ENCODE data around the gene KIAA1586. TPM values are rescaled to one million over a fixed set of nuclear protein-coding genes. Genes with fewer than 3 reads are reported as not detected.

The KIAA1586 gene
- total and polyA plus RNA-seq, 9 of the 15 experiments (the other 6 are each of a cell fraction or from before 2014, with no cell fraction given), result 23.4 to 43.6 (median 29.5) TPM

DNA sequence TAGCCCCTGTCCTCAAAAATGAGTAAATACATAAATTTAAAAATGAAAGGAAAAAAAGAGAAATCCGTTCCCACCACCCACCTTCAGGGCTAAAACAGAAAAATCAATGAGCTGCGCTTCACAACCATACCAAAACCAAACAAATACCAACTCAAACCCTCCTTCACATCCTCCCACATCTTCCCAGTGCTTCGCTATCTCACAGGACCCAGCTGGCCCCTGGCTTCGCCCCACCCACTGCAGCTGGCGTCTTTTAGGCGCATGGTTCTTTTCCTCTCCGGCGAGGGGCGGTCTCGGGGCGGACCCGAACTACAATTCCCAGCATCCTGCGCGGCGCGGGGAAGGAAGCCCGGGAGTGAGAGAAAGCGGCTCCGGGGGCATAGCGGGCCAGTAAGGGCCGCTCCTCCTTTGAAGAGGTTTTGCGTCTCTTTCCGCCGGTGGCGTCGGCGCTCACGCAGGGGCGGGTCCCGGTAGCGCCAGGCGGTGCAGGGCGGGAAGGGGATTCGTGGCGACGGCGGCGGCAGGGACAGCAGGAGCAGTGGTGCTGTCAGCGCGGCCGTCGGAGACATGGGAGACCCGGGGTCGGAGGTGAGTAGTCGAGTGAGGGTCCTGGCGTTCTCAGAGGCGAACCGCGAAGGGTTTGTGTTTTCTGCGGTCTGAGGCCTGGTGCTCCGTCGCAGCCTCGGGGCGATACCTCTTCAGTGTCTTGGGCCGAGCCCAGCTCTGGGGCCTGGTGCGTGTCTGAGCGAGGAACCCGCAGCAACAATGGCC lies 43.4 kb downstream of the KIAA1586 start, which contains the start of gene ZNF451 (continued):
- TF ChIP-seq, protein P1, sequence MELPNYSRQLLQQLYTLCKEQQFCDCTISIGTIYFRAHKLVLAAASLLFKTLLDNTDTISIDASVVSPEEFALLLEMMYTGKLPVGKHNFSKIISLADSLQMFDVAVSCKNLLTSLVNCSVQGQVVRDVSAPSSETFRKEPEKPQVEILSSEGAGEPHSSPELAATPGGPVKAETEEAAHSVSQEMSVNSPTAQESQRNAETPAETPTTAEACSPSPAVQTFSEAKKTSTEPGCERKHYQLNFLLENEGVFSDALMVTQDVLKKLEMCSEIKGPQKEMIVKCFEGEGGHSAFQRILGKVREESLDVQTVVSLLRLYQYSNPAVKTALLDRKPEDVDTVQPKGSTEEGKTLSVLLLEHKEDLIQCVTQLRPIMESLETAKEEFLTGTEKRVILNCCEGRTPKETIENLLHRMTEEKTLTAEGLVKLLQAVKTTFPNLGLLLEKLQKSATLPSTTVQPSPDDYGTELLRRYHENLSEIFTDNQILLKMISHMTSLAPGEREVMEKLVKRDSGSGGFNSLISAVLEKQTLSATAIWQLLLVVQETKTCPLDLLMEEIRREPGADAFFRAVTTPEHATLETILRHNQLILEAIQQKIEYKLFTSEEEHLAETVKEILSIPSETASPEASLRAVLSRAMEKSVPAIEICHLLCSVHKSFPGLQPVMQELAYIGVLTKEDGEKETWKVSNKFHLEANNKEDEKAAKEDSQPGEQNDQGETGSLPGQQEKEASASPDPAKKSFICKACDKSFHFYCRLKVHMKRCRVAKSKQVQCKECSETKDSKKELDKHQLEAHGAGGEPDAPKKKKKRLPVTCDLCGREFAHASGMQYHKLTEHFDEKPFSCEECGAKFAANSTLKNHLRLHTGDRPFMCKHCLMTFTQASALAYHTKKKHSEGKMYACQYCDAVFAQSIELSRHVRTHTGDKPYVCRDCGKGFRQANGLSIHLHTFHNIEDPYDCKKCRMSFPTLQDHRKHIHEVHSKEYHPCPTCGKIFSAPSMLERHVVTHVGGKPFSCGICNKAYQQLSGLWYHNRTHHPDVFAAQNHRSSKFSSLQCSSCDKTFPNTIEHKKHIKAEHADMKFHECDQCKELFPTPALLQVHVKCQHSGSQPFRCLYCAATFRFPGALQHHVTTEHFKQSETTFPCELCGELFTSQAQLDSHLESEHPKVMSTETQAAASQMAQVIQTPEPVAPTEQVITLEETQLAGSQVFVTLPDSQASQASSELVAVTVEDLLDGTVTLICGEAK (IDR thresholded peaks at IDR 0.05), result peak; percentile 93
- TF ChIP-seq, protein P1 (CRISPR knock-in tag; IDR thresholded peaks at IDR 0.05), result no peak
- peak; percentile 79 for TF ChIP-seq POLR2B (IDR thresholded peaks at IDR 0.05; ENCODE audit: low read depth, partially characterized antibody)
- TF ChIP-seq TAF15 (IDR thresholded peaks at IDR 0.05; ENCODE audit: low read depth, low read length), result no peak
- no peak for TF ChIP-seq ZSCAN32 (CRISPR knock-in tag; IDR thresholded peaks at IDR 0.05)
- TF ChIP-seq GTF3C2 (IDR thresholded peaks at IDR 0.05; ENCODE audit: borderline replicate concordance, extremely low read depth, insufficient read length), result no peak
- TF ChIP-seq POLR3A (IDR thresholded peaks at IDR 0.05; ENCODE audit: borderline replicate concordance, extremely low read depth, insufficient read depth, insufficient read length), result no peak
- no peak for TF ChIP-seq EZH2 (IDR thresholded peaks at IDR 0.05; ENCODE audit: borderline replicate concordance, low read depth, low read length)
- TF ChIP-seq, protein P2, sequence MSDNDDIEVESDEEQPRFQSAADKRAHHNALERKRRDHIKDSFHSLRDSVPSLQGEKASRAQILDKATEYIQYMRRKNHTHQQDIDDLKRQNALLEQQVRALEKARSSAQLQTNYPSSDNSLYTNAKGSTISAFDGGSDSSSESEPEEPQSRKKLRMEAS (CRISPR knock-in tag; IDR thresholded peaks at IDR 0.05), result peak; percentile 88
- TF ChIP-seq NR2C2 (CRISPR knock-in tag; IDR thresholded peaks at IDR 0.05), result peak; percentile 89
- TF ChIP-seq NR2C2 (tag; IDR thresholded peaks at IDR 0.05), result peak; percentile 98
- TF ChIP-seq, protein P3, sequence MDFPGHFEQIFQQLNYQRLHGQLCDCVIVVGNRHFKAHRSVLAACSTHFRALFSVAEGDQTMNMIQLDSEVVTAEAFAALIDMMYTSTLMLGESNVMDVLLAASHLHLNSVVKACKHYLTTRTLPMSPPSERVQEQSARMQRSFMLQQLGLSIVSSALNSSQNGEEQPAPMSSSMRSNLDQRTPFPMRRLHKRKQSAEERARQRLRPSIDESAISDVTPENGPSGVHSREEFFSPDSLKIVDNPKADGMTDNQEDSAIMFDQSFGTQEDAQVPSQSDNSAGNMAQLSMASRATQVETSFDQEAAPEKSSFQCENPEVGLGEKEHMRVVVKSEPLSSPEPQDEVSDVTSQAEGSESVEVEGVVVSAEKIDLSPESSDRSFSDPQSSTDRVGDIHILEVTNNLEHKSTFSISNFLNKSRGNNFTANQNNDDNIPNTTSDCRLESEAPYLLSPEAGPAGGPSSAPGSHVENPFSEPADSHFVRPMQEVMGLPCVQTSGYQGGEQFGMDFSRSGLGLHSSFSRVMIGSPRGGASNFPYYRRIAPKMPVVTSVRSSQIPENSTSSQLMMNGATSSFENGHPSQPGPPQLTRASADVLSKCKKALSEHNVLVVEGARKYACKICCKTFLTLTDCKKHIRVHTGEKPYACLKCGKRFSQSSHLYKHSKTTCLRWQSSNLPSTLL (IDR thresholded peaks at IDR 0.05), result no peak
